Measurements from ENCODE around the gene GATAD1.
"Not testable (repeated sequence)": the region's sequence is repeated elsewhere in the genome, so short reads cannot be mapped to it uniquely, and the experiment has no call there.

The GATAD1 gene

GRCh38 chr7:92483624-92484023 is 36.3 kb downstream of the GATAD1 start:
- not testable (repeated sequence) for DNase-seq (ENCODE audit: low spot score)

- DNase-seq (ENCODE audit: low spot score) = not testable (repeated sequence)
These were observed 36.9 kb downstream of the GATAD1 start for GRCh38 chr7:92484226-92484625.

GRCh38 chr7:92485267-92485892 is 38.1 kb downstream of the GATAD1 start:
- DNase-seq (ENCODE audit: low spot score) = no peak

GRCh38 chr7:92485974-92486373 is 38.7 kb downstream of the GATAD1 start:
- no peak for DNase-seq (ENCODE audit: low spot score)

GRCh38 chr7:92487804-92488203 is 40.5 kb downstream of the GATAD1 start:
- no peak for DNase-seq (ENCODE audit: low spot score)

- no peak for DNase-seq (ENCODE audit: low spot score)
These were observed 42.4 kb downstream of the GATAD1 start for GRCh38 chr7:92489634-92490033.

- DNase-seq (ENCODE audit: low spot score) = no peak
These were observed 49.6 kb downstream of the GATAD1 start for GRCh38 chr7:92496876-92497275.

- DNase-seq (ENCODE audit: low spot score) = no peak
These were observed 51.3 kb downstream of the GATAD1 start for GRCh38 chr7:92498557-92498956.

- DNase-seq (ENCODE audit: low spot score) = no peak
These were observed 56.5 kb downstream of the GATAD1 start for GRCh38 chr7:92503767-92504166.

GRCh38 chr7:92504563-92504962 is 57.3 kb downstream of the GATAD1 start:
- no peak for DNase-seq (ENCODE audit: low spot score)

GRCh38 chr7:92506363-92506762 is 59.1 kb downstream of the GATAD1 start:
- no peak for DNase-seq (ENCODE audit: low spot score)

- no peak for DNase-seq (ENCODE audit: low spot score)
These were observed 61.7 kb downstream of the GATAD1 start for GRCh38 chr7:92508946-92509345.
